GM18951 (cell line): ENCODE results near the gene SORT1.

ENCODE experiments used
- POLR2A ChIP-seq: IDR thresholded peaks from 4 replicates; pipeline ENCODE4 v1.6.1; 2011; ENCODE audit warnings: mild to moderate bottlenecking; ENCODE audit not compliant: insufficient read length, insufficient read depth; ENCODE audit errors: extremely low read depth
- in situ Hi-C: fragments of 300-500 bp; cut with MboI; formaldehyde crosslinking; loops from one replicate; pipeline ENCODE4 v1.12.0; 2022; ENCODE audit warnings: low sequenced_read_pairs, mixed read lengths, inconsistent platforms; ENCODE audit not compliant: unreplicated experiment

The SORT1 gene

DNA sequence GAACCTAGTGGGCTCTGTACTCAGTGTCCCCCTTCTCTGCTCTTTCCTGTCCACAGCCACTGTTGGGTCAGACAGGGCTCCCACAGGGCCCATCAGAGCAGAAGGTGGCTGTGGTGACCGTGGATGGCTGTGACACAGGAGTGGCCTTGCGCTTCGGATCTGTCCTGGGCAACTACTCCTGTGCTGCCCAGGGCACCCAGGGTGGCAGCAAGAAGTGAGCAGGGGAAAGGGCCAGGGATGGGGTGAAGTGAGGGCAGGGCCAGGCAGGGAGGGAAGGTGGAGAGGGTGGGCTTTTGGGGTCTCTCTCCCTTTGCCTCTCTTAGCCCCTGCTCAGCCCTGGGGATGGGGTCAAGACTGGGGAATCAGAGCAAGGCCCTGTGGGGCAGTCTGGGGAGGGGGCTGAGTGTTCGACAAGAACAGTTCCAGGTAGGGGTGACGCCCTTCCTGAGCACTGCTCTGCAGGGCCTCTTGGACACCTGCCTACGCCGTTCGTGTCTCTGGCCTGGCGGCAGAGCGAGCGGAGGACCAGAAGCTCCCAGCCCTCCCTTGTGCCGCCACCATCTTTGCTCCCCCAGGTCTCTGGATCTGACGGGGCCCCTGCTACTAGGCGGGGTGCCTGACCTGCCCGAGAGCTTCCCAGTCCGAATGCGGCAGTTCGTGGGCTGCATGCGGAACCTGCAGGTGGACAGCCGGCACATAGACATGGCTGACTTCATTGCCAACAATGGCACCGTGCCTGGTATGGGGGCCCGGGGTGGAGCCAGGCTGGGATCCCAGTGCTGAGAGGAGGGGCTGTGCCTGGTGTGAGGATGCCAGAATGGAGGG is 135.3 kb downstream of the SORT1 start:
- in situ Hi-C loops, result loop anchor here (10.0 kb wide), 1 partner anchor 272 kb away; the partner anchor contains the start of gene GPR61
- TF ChIP-seq POLR2A, result no peak

DNA sequence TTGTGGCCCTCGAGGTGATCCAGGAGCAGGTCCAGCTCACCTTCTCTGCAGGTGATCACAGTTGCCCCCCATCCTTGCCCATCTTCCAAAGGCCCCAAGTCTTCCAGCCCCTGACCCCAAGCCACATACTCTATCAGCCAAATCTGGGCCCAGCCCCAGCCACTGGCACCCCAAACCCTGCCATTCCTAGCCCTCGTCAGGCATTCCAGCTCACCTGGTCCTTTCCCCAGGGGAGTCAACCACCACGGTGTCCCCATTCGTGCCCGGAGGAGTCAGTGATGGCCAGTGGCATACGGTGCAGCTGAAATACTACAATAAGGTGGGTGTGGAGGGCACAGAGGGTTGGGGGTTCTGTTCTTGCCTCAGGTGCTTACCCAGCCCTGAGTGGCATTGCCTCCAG is 136.1 kb downstream of the SORT1 start:
- in situ Hi-C loops, result loop anchor here (10.0 kb wide), 1 partner anchor 273 kb away; the partner anchor contains the start of gene GPR61
- no peak for TF ChIP-seq POLR2A

DNA sequence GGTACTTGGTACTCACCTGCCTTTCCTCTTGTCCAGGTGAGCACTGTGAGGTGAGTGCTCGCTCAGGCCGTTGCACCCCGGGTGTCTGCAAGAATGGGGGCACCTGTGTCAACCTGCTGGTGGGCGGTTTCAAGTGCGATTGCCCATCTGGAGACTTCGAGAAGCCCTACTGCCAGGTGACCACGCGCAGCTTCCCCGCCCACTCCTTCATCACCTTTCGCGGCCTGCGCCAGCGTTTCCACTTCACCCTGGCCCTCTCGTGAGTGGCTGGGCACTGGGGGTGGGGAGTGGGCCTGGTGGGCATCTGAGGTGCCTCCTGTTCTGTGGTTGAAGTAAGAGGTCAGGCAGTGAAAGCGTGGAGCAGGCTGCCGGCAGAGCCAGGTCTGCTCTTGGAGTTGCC is 136.7 kb downstream of the SORT1 start:
- in situ Hi-C loops, result loop anchor here (10.0 kb wide), 1 partner anchor 274 kb away; the partner anchor contains the start of gene GPR61

DNA sequence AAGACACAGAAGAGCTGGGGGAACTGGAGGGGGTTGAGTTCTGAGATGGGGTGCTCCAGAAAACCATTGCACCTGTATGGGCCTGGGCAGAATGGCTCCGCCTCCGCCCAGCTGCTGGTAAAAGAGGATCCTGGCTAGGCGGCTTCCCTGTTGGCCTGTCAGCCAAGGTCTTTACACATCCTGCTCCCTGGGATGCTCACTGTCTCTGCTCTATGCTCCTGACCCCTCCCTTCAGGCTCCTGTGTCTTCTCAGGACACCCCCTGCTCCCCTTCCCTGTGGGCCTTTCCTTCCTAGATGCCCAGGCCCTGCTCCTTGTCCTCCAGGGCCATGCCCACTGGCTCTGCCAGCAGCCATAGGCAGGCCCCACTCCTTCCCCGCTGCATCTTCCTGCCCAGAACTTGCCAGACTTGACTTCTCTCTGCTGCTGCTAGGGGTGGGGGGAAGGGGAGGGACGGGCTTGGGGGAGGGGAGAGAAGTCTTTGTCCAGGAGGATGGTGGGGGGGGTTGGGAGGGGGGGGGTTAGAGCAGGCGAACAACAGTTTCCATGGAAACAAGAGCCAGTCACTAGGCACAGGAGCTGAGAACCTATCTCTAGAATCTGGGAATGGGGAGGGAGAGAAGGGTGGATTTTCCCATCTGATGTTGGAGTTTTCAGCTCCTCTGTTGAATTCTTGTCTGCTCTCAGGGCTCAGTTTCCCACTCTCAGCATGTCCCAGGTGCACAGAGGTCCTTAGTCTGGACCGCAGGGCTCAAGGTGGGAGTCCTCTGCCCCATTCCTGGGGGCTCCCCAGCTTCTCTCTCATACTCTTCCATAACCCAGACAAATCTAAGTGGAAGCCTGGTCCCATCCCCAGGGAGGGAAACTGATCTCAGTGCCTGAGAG is 137.8 kb downstream of the SORT1 start:
- in situ Hi-C loops, result loop anchor here (10.0 kb wide), 1 partner anchor 275 kb away; the partner anchor contains the start of gene GPR61

More for the DNA sequence above, 136.7 kb downstream of the SORT1 start:
- no peak for TF ChIP-seq POLR2A

More for the DNA sequence above, 137.8 kb downstream of the SORT1 start:
- no peak for TF ChIP-seq POLR2A
